Gastrocnemius medialis (tissue), 4 donors: ENCODE results near the gene ACLY.
A peak's percentile ranks its signal among the peaks of the same experiment; 100 is the strongest.

Experiments
- POLR2A ChIP-seq, 2 donors: fragments of 450-650 bp; IDR thresholded peaks; one replicate each; pipeline ENCODE4 v1.6.1; 2017; ENCODE audit warnings: antibody characterized with exemption in 2 of 2, mild to moderate bottlenecking in 2 of 2, moderate library complexity in 2 of 2
- TF ChIP-seq, protein P1 (sequence below), 5 experiments: fragments of 450-650 bp in 3 of 5; fragments of 200-600 bp in 2 of 5; sonication (generic) in 2 of 5; IDR thresholded peaks in 4 of 5; conservative IDR thresholded peaks in 1 of 5; 1 replicate in 4 of 5; 2 replicates in 1 of 5; pipeline ENCODE4 v1.5.1; 2016 to 2019; ENCODE audit warnings: antibody characterized with exemption in 5 of 5, mild to moderate bottlenecking in 3 of 5, moderate library complexity in 3 of 5

DNA sequence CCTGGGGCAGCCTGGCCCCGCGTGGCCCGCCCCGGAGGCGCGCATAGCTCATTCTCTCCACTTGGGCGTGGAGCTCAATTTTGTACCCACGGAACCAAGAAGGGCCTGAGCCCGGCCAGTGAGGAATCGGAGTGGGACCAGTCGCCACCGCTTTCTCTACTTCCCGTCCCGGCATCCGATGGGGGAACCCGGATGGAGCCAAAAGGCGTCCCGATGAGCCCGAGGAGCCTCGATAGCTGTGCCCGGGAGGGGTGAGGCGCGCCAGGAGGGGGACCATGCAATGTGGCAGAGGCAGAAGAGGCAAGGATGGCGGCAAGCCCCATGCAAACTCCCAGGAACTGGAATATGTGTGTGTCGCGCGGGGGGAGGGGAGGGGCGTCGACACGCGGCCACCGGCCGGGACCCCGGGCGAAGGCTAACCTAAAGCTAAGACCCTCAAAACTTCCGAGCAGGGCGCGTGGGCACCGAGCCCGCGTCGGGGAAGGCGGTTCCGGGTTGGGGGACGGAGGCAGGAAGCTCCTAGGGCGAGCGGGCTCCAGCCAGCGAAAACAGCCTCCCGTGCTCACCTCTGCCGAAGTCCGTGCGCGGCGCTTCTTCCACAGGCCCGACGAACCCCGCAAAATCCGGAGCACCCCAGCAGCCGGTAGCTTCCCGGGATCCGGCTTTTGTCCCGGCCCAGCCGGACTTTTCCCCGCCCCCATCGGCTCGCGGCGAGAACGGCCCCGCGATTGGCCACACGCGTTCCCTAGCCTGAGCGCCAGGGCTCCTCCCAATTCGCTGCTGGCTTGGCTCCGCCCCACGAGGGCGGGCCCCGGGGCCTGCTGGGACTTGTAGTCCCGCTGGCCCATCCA is at the start of gene ACLY:
- TF ChIP-seq, protein P1, sequence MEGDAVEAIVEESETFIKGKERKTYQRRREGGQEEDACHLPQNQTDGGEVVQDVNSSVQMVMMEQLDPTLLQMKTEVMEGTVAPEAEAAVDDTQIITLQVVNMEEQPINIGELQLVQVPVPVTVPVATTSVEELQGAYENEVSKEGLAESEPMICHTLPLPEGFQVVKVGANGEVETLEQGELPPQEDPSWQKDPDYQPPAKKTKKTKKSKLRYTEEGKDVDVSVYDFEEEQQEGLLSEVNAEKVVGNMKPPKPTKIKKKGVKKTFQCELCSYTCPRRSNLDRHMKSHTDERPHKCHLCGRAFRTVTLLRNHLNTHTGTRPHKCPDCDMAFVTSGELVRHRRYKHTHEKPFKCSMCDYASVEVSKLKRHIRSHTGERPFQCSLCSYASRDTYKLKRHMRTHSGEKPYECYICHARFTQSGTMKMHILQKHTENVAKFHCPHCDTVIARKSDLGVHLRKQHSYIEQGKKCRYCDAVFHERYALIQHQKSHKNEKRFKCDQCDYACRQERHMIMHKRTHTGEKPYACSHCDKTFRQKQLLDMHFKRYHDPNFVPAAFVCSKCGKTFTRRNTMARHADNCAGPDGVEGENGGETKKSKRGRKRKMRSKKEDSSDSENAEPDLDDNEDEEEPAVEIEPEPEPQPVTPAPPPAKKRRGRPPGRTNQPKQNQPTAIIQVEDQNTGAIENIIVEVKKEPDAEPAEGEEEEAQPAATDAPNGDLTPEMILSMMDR (IDR thresholded peaks at IDR 0.05 in 4 of 5, conservative IDR thresholded peaks at IDR 0.05 in 1 of 5), result no peak
- peak; percentile 81 to 83 for TF ChIP-seq POLR2A (IDR thresholded peaks at IDR 0.05)
